ENCODE measurements around the gene SASS6.
A peak's percentile ranks its signal among the peaks of the same experiment; 100 is the strongest.

DNA sequence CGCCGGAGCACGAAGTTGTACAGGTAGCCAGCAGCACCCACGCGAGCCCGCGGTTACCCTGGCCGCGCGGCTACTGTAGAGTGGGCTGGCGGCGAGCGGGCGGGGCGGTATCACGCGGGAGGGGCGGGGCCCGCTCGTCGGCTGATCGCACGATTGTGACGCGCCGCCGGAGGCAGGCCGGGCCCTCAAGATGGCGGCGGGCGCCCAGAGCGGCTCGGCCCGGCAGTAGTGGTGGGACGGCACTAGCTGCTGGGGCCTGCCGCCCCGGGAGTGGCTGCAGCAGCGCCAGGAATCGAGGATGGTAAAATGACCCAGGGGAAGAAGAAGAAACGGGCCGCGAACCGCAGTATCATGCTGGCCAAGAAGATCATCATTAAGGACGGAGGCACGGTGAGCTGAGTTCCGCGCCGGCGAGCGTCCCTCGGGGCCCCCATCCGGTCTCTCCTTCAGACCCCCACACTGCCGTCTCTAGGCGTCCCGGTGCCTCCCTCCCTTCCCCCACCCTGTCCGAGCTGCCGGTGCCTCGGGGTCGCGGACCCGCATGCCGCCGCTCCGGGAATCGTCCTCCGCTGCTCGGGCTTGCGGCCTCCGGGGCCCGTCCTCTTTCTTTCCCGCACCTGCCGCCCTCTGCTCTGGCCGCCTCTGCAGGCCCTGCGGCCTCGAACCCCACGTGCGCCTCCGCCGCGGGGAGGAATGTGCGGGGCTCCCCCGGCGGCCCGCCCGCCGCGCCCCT lies 94.6 kb downstream of the SASS6 start:
- TF ChIP-seq CTCF (IDR thresholded peaks at IDR 0.05) (no peak), POLR2A (IDR thresholded peaks at IDR 0.05) (peak; percentile 85 to 98)

Measured in thyroid gland (tissue), 4 donors.